IPS DF 6.9 (cell line): ENCODE measurements around the gene CFC1B.
"Not testable (repeated sequence)": the region's sequence is repeated elsewhere in the genome, so short reads cannot be mapped to it uniquely, and the experiment has no call there.

Experiments
- DNase-seq: peaks from one replicate; pipeline ENCODE4 v3.0.0-alpha.2; 2013; ENCODE audit warnings: low read depth, low spot score
- H3K27ac ChIP-seq: one replicate; pipeline ENCODE4 v1.5.1; 2013; ENCODE audit warnings: low read length, control low read depth
- H3K27me3 ChIP-seq: 2 replicates; pipeline ENCODE4 v1.6.1; 2013; ENCODE audit warnings: mild to moderate bottlenecking, low read length; ENCODE audit not compliant: control insufficient read depth, insufficient read depth
- H3K36me3 ChIP-seq: 2 replicates; pipeline ENCODE4 v1.6.1; 2013; ENCODE audit warnings: low read length; ENCODE audit not compliant: control insufficient read depth, insufficient read depth
- H3K4me1 ChIP-seq: 2 replicates; pipeline ENCODE4 v1.6.1; 2013; ENCODE audit warnings: low read length; ENCODE audit not compliant: control insufficient read depth, insufficient read depth
- H3K4me3 ChIP-seq: 2 replicates; pipeline ENCODE4 v1.5.1; 2013; ENCODE audit warnings: mild to moderate bottlenecking, low read length
- H3K9me3 ChIP-seq: 2 replicates; pipeline ENCODE4 v1.6.1; 2013; ENCODE audit warnings: low read length, inconsistent platforms; ENCODE audit not compliant: control insufficient read depth, insufficient read depth
- WGBS: extraction: QIAGEN DNeasy Blood & Tissue Kit; methylation state at CpG from one replicate; pipeline ENCODE4 v1.1.7; 2013; ENCODE audit warnings: mixed read lengths, missing lambda C conversion rate; ENCODE audit not compliant: insufficient read length, insufficient coverage; 5-methylcytosine and 5-hydroxymethylcytosine counted together

CFC1B gene

DNA sequence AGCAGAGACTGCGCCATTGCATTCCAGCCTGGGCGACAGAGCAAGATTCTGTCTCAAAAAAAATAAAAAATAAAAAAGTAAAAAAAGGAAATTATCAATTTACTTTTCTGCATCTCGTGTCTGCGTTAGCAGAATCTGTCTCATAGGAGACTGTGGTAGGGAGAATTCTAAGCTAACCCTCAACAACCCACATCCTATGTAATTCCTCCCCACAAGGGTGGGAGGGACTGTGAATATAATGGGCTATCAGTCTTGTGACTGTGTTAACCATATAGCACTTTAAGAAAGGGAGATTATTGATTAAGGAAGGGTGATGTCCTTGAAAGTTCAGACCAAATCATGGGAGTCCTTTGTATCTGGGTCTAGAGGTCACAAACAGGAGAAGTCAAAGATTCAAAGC is 45.1 kb downstream of the CFC1B start:
- not testable (repeated sequence) for H3K4me3 ChIP-seq, H3K27me3 ChIP-seq, H3K27ac ChIP-seq, H3K9me3 ChIP-seq, H3K4me1 ChIP-seq, DNase-seq, H3K36me3 ChIP-seq
- WGBS, result no CpG with 5 or more reads among the region's 4 CpGs

- DNase-seq, result not testable (repeated sequence)
- no CpG with 5 or more reads among the region's 3 CpGs for WGBS
Observed at GRCh38 chr2:130571929-130572328, 50.9 kb downstream of the CFC1B start.

GRCh38 chr2:130574230-130574629 is 53.2 kb downstream of the CFC1B start:
- not testable (repeated sequence) for H3K27ac ChIP-seq, H3K4me3 ChIP-seq, H3K9me3 ChIP-seq, H3K4me1 ChIP-seq, DNase-seq, H3K27me3 ChIP-seq, H3K36me3 ChIP-seq
- WGBS, result no CpG with 5 or more reads among the region's 13 CpGs

More at GRCh38 chr2:130571929-130572328, 50.9 kb downstream of the CFC1B start:
- H3K27ac ChIP-seq, H3K4me1 ChIP-seq, H3K9me3 ChIP-seq, H3K27me3 ChIP-seq, H3K36me3 ChIP-seq, H3K4me3 ChIP-seq: not testable (repeated sequence)

- not testable (repeated sequence) for H3K4me3 ChIP-seq, H3K27me3 ChIP-seq, H3K4me1 ChIP-seq, H3K36me3 ChIP-seq, DNase-seq, H3K27ac ChIP-seq, H3K9me3 ChIP-seq
- WGBS, result no CpG with 5 or more reads among the region's 8 CpGs
Observed at GRCh38 chr2:130576209-130576784, 55.3 kb downstream of the CFC1B start.

GRCh38 chr2:130577559-130577958 is 56.5 kb downstream of the CFC1B start:
- no CpG with 5 or more reads among the region's 4 CpGs for WGBS
- not testable (repeated sequence) for H3K9me3 ChIP-seq, H3K27ac ChIP-seq, H3K27me3 ChIP-seq, DNase-seq, H3K4me3 ChIP-seq, H3K36me3 ChIP-seq, H3K4me1 ChIP-seq
